ENCODE measurements around the gene ACTN4. TPM values are rescaled to one million over a fixed set of nuclear protein-coding genes. Genes with fewer than 3 reads are reported as not detected.

ACTN4 gene
- total RNA-seq, 1 experiment from 2014 or later: 1,233 TPM

DNA sequence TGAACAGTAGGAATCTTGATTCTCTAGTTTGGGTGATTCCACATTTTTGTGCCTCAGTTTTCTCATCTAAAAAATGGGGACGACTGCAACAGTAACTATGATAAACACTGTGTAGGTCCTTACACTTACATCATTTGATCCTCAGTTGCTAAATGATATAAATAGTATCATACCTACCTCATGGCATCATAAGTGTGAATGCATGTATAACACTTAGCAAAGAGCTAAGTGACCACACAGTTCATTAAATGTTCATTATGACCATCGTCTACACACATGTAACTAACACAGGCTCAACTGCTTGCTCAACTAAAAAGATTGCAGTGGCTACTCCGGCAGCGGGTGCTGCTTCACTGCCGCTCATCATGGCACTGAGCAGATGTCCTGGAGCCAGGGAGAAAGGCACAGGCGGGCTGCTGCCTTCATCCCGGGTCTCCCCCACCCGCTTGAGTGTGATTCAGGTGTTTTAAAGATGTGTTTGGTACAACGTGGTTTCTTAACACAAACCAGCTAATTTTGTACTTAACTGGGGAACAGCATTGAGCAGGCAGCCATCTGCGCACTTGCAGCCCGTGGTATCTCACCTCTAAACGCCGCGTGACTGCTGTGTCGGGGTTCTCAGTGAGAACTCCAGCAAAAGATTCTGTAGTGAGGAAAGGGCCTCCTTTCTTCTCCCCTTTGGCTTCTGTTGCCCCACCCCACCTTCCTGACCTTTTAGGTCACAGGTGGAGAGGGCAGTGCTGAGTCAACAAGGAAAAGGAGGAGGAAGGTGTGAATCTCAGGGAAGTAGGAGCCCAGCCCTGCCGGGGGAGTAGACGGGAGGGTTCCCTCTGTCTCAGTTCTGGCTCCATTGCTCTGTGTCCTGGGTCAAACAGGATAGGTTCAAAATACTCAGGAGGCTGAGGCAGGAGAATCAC lies 11.7 kb upstream of the ACTN4 start:
- no peak overlapping the region for H2AFZ ChIP-seq
- H3K27ac ChIP-seq: peak overlapping the region; percentile 55
- H3K4me3 ChIP-seq: no peak overlapping the region
- H4K20me1 ChIP-seq (ENCODE audit: insufficient read depth): no peaks in the 10 kb centered on the region
- POLR2A ChIA-PET (ENCODE audit: unreplicated experiment): interaction anchor here (0.6 to 0.7 kb wide), 2 partner anchors 29 to 47 kb away, joined by 3 to 6 read pairs; no protein-coding TSS in a partner anchor
- TF ChIP-seq, protein P1, sequence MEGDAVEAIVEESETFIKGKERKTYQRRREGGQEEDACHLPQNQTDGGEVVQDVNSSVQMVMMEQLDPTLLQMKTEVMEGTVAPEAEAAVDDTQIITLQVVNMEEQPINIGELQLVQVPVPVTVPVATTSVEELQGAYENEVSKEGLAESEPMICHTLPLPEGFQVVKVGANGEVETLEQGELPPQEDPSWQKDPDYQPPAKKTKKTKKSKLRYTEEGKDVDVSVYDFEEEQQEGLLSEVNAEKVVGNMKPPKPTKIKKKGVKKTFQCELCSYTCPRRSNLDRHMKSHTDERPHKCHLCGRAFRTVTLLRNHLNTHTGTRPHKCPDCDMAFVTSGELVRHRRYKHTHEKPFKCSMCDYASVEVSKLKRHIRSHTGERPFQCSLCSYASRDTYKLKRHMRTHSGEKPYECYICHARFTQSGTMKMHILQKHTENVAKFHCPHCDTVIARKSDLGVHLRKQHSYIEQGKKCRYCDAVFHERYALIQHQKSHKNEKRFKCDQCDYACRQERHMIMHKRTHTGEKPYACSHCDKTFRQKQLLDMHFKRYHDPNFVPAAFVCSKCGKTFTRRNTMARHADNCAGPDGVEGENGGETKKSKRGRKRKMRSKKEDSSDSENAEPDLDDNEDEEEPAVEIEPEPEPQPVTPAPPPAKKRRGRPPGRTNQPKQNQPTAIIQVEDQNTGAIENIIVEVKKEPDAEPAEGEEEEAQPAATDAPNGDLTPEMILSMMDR (conservative IDR thresholded peaks at IDR 0.05): no peak
- CTCF ChIA-PET: interaction anchor here (1.2 to 2.0 kb wide), 3 partner anchors 12 to 317 kb away, joined by 3 to 13 read pairs (median 4); partner anchors contain the start of genes ACTN4 and FAM98C
- BruUV-seq (replicated peaks): TSS peak; percentile 66
- no peak for DNase-seq
- H3K9me3 ChIP-seq (ENCODE audit: insufficient read depth, low read depth): no peaks in the 10 kb centered on the region
- H3K4me1 ChIP-seq (replicated peaks; ENCODE audit: insufficient read depth): peaks cover 36% of the 10 kb centered on the region
- H3F3A ChIP-seq (ENCODE audit: insufficient read depth, low read depth): peaks cover 59% of the 10 kb centered on the region; the same call in 1 of the 2 replicates
- H3K4me2 ChIP-seq: peak overlapping the region; percentile 44
- intact Hi-C loops (cut with micrococcal nuclease; ENCODE audit: unreplicated experiment): loop anchor here (1.0 to 10.0 kb wide), 7 partner anchors 23 to 401 kb away; no protein-coding TSS in a partner anchor
- peaks cover 13% of the 10 kb centered on the region for H3K79me2 ChIP-seq (ENCODE audit: low read depth)
- H3K9me2 ChIP-seq (ENCODE audit: insufficient read depth): no peaks in the 10 kb centered on the region
- peaks cover 15% of the 10 kb centered on the region; the same call in 1 of the 2 replicates for H3K36me3 ChIP-seq (ENCODE audit: low read depth)
- H3K27me3 ChIP-seq (ENCODE audit: insufficient read depth, low read depth): no peaks in the 10 kb centered on the region

DNA sequence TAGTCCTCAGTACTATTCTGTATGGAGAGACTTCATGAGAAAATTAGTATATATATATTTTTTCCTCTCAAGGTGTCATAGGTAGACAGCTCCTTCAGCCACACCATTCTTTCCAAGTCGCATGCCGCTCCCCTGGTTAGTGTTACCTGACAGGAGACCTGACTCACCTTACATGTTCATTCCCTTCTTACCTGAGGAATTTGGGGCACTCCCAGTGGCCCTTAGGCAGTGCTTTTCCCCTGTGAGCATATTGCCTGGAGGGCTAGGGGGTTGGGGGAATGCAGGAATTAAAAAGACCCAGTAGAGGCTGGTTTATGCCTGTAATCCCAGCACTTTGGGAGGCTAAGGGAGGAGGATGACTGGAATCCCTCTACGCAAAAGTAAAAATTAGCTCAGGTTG lies 9.0 kb upstream of the ACTN4 start:
- peak overlapping the region; percentile 56 for H3K27ac ChIP-seq
- TF ChIP-seq, protein P1 (conservative IDR thresholded peaks at IDR 0.05): no peak
- TF ChIP-seq EZH2 (IDR thresholded peaks at IDR 0.05; ENCODE audit: low read depth): no peak
- CTCF ChIA-PET: interaction anchor here (0.6 to 0.8 kb wide), 3 partner anchors 9 to 265 kb away, joined by 3 to 10 read pairs (median 3); partner anchors contain the start of gene ACTN4

DNA sequence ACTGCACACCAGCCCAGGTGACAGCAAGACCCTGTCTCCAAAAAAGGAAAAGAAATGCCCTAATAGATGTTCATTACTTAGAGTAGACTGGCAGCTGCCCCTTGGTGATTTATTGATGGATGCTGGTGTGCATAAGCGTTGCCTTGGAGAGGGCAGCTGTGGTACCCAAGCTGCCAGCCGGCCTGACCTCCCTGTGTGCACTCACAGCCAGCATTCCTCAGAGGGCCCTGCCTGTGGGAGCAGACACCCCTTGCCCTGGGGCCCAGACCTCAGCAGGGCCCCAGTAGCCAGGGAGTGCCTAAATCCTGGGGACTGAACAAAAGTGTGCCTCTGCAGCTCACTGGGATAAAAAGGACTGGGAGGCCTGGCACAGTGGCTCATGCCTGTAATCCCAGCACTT lies 7.8 kb upstream of the ACTN4 start:
- Histone ChIP-seq H3K4me3 (no peak overlapping the region), H3K27me3 (ENCODE audit: insufficient read depth, low read depth) (no peaks in the 10 kb centered on the region), H3K27ac (no peak overlapping the region), H3K9me2 (ENCODE audit: insufficient read depth) (no peaks in the 10 kb centered on the region), H3K4me2 (no peak overlapping the region), H3K9me3 (ENCODE audit: insufficient read depth, low read depth) (no peaks in the 10 kb centered on the region), H3K79me2 (ENCODE audit: low read depth) (peaks cover 12% of the 10 kb centered on the region), H3K4me1 (replicated peaks; ENCODE audit: insufficient read depth) (peaks cover 46% of the 10 kb centered on the region), H2AFZ (no peak overlapping the region), H3K36me3 (ENCODE audit: low read depth) (peaks cover 11% of the 10 kb centered on the region; the same call in 1 of the 2 replicates), H3F3A (ENCODE audit: insufficient read depth, low read depth) (peaks cover 44% of the 10 kb centered on the region; the same call in 1 of the 2 replicates), H4K20me1 (ENCODE audit: insufficient read depth) (no peaks in the 10 kb centered on the region)
- ChIA-PET CTCF (no interaction called here), POLR2A (ENCODE audit: unreplicated experiment) (interaction anchor here (0.7 kb wide), 3 partner anchors 25 to 60 kb away, joined by 3 to 5 read pairs (median 3); no protein-coding TSS in a partner anchor)
- intact Hi-C loops (cut with micrococcal nuclease; ENCODE audit: unreplicated experiment): loop anchor here (5.0 to 10.0 kb wide), 3 partner anchors 82 to 405 kb away; no protein-coding TSS in a partner anchor
- TF ChIP-seq, protein P1 (conservative IDR thresholded peaks at IDR 0.05): no peak
- TF ChIP-seq EZH2 (IDR thresholded peaks at IDR 0.05; ENCODE audit: low read depth): no peak
- DNase-seq: no peak
- no TSS peak for BruUV-seq (replicated peaks)

More for the DNA sequence above, 9.0 kb upstream of the ACTN4 start:
- intact Hi-C loops (cut with micrococcal nuclease; ENCODE audit: unreplicated experiment): loop anchor here (5.0 to 10.0 kb wide), 3 partner anchors 81 to 404 kb away; no protein-coding TSS in a partner anchor
- Histone ChIP-seq H3K9me2 (ENCODE audit: insufficient read depth) (no peaks in the 10 kb centered on the region), H4K20me1 (ENCODE audit: insufficient read depth) (no peaks in the 10 kb centered on the region), H2AFZ (no peak overlapping the region), H3K36me3 (ENCODE audit: low read depth) (peaks cover 11% of the 10 kb centered on the region; the same call in 1 of the 2 replicates), H3K9me3 (ENCODE audit: insufficient read depth, low read depth) (no peaks in the 10 kb centered on the region), H3K4me2 (peak overlapping the region; percentile 18), H3K4me3 (no peak overlapping the region), H3K4me1 (replicated peaks; ENCODE audit: insufficient read depth) (peaks cover 46% of the 10 kb centered on the region), H3K27me3 (ENCODE audit: insufficient read depth, low read depth) (no peaks in the 10 kb centered on the region), H3K79me2 (ENCODE audit: low read depth) (peaks cover 13% of the 10 kb centered on the region), H3F3A (ENCODE audit: insufficient read depth, low read depth) (peaks cover 54% of the 10 kb centered on the region; the same call in 1 of the 2 replicates)
- BruUV-seq (replicated peaks): no TSS peak
- POLR2A ChIA-PET (ENCODE audit: unreplicated experiment): interaction anchor here (0.6 to 0.9 kb wide), 6 partner anchors 9 to 97 kb away, joined by 5 to 10 read pairs (median 7); partner anchors contain the start of gene ACTN4
- peak; percentile 83 to 85 for DNase-seq

All from PC-9 (cell line).